Neural progenitor cell (in vitro differentiated cells): Measurements from ENCODE around the gene RGS3.

ENCODE experiments used
- CTCF ChIP-seq: fragments of 200-600 bp; sonication (generic); IDR thresholded peaks from 2 replicates; pipeline ENCODE4 v1.5.1; 2017; ENCODE audit warnings: antibody characterized with exemption, mild to moderate bottlenecking
- EZH2 ChIP-seq: fragments of 200-600 bp; sonication (generic); IDR thresholded peaks from 2 replicates; pipeline ENCODE4 v1.6.1; 2017; ENCODE audit warnings: antibody characterized with exemption, mild to moderate bottlenecking, moderate library complexity
- EZH2phosphoT487 ChIP-seq: fragments of 200-600 bp; sonication (generic); IDR thresholded peaks from 2 replicates; pipeline ENCODE4 v1.6.1; 2017; ENCODE audit warnings: antibody characterized with exemption

GRCh38 chr9:113532809-113533190 lies 69.3 kb downstream of the RGS3 start:
- TF ChIP-seq CTCF, result no peak
- TF ChIP-seq EZH2, result no peak
- TF ChIP-seq EZH2phosphoT487, result no peak
